NK-92 treated with Interleukin-12 subunit alpha and Interleukin-12 subunit beta, amount 100 ng/mL, for 24 hours (cell line): Measurements from ENCODE around the gene GJA1.
"Not testable (repeated sequence)": the region's sequence is repeated elsewhere in the genome, so short reads cannot be mapped to it uniquely, and the experiment has no call there.

ENCODE experiments used
- DNase-seq: peaks from one replicate; lab custom pipeline; 2025; lab: John Stamatoyannopoulos, UW

The GJA1 gene

GRCh38 chr6:121436960-121437850 lies 1.8 kb downstream of the GJA1 start:
- DNase-seq = no peak

DNA sequence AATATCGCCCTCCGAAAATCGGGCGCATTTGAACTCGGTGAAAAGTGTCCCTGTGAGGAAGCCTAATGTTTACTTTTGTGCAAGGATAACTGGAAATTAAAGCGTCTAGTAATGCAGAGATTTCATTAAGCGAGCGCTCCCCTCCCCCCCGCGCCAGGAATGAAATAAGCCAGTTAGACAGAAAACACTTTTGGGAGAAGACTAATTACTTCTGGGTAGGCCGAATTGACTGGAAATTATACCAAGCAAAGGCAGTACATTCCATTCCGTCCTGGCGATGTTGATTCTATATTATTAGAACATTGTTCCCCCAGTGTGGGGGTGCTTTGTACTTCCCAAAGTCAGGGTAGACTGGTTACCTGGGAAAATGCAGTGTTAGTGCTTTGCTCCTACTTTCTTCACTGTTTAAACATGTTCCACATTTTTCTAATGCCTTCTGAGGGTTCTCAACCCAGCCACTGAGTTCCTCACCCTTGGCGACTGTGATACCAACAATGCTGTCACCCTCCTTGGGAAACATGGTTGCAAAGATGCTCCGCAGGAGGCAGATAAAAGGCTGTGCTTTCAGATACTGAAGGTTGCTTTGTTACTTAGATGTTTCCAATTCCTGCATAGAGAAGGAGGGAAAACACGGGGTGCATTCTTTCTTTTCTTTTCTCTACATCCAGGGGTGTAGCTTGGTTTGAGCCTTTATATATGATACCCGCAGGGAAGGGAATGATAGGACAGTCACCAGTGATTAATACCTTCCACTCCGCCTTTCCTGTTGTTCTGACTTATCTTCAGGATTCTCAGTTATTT lies 2.6 kb downstream of the GJA1 start:
- no peak for DNase-seq

GRCh38 chr6:121438869-121439268 lies 3.4 kb downstream of the GJA1 start:
- DNase-seq = no peak

DNA sequence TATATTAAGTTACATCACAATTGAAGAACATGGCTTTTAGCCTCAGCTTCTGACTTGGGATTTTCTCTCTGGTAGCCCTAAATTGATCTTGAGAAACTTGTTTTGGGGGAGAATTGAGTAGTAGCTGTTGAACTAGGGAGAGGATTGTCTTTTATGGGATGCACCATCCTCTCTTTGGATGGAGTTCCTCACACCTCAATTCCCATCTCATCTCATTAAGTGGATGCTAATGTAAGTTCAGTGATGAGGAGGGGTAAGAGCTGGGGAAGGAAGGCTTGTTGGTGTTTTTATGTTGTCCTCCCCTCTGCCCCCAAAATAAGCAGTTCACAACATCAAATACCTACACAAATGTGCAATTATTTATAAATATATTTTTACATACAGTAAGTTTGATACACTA lies 4.0 kb downstream of the GJA1 start:
- DNase-seq = no peak

- no peak for DNase-seq
Measured at GRCh38 chr6:121439926-121440325, 4.5 kb downstream of the GJA1 start.

- no peak for DNase-seq
Measured at GRCh38 chr6:121441477-121441876, 6.0 kb downstream of the GJA1 start.

DNA sequence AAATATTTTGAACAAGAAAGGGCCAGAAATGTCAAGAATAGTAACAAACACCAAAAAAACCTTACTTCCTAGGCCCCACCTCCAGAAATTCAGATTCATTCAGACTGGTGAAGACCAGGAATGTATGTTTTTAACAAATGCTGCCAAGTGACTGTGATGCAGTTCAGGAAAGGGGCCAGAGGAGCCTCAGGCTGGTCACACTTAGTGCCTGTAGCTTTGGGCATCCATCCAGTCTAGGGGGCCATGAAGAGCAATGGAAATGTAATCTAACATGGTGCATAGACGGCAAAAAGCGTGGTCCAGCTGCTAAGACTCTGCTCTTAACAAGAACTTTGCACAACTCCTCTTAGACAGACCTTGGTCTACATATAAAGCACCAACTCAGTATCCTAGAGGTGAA lies 7.1 kb downstream of the GJA1 start:
- no peak for DNase-seq

DNA sequence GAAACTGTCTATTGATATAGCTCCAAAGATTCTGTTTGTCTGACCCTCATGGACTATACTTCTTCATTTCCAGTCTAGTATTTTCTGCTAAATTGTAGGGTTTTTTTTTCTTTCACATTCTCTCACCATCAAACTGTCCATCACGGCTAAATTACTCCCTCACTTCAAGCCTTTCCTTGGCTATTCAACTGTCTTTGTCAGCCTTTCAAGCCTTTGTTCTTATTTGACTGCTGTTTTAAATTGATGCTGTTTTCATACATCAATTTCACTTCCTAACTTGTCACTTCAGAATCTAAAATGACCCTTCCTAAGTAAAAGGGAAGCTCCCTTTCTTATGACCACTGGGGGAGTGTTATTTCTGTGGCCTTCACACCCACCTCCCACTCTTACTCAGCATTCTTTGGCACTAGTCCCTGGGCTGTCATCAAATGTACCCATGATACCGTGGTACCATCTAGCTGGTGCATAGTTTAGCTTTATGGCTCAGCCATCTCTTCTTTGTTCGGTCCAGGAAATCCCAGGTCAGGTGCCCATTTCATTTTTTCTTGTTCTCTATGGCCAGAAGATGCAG lies 8.6 kb downstream of the GJA1 start:
- no peak for DNase-seq

GRCh38 chr6:121446705-121447104 lies 11.3 kb downstream of the GJA1 start:
- not testable (repeated sequence) for DNase-seq

DNA sequence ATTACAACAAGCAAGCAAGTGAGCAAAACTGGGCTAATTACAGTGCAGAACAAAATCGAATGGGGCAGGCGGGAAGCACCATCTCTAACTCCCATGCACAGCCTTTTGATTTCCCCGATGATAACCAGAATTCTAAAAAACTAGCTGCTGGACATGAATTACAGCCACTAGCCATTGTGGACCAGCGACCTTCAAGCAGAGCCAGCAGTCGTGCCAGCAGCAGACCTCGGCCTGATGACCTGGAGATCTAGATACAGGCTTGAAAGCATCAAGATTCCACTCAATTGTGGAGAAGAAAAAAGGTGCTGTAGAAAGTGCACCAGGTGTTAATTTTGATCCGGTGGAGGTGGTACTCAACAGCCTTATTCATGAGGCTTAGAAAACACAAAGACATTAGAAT lies 12.3 kb downstream of the GJA1 start:
- DNase-seq = not testable (repeated sequence)

- DNase-seq = not testable (repeated sequence)
Measured at GRCh38 chr6:121448528-121448927, 13.1 kb downstream of the GJA1 start.

DNA sequence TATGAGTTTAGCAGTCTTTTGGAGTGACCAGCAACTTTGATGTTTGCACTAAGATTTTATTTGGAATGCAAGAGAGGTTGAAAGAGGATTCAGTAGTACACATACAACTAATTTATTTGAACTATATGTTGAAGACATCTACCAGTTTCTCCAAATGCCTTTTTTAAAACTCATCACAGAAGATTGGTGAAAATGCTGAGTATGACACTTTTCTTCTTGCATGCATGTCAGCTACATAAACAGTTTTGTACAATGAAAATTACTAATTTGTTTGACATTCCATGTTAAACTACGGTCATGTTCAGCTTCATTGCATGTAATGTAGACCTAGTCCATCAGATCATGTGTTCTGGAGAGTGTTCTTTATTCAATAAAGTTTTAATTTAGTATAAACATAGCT lies 13.9 kb downstream of the GJA1 start:
- no peak for DNase-seq

DNA sequence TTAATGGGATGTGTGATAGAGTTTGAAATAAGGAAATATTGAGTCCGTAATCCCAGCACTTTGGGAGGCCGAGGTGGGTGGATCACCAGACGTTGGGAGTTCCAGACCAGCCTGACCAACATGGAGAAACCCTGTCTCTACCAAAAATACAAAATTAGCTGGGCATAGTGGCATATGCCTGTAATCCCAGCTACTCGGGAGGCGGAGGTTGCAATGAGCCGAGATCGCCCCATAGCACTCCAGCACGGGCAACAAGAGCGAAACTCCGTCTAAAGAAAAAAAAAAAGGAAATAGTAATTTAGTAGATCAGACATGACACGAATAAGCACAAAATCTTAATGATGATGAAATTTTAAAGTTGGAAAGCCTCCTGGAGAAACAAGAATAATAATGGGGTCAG lies 14.8 kb downstream of the GJA1 start:
- no peak for DNase-seq

- no peak for DNase-seq
Measured at GRCh38 chr6:121451250-121451649, 15.8 kb downstream of the GJA1 start.

- no peak for DNase-seq
Measured at GRCh38 chr6:121453191-121453590, 17.7 kb downstream of the GJA1 start.

- DNase-seq = no peak
Measured at GRCh38 chr6:121460170-121460569, 24.7 kb downstream of the GJA1 start.

- DNase-seq = no peak
Measured at GRCh38 chr6:121463087-121463486, 27.6 kb downstream of the GJA1 start.

DNA sequence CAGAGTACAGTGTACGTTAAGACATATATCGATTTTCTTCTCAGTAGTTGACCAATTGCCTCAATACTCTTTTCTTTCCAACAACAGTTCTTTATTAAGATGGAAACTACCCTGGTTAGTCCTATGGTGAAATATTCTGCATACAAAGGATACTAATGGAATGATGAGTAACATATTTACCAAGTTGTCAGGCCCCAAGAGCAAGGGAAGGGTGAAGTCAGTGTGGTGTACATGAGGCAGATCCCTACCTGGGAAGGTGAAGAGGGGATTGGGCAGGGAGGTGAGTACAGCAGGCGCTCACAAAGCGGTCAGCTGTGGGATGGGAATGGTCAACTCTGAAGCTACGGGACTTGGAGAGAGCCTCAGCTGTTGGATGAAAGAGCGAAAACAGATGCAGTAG lies 29.7 kb downstream of the GJA1 start:
- no peak for DNase-seq

DNA sequence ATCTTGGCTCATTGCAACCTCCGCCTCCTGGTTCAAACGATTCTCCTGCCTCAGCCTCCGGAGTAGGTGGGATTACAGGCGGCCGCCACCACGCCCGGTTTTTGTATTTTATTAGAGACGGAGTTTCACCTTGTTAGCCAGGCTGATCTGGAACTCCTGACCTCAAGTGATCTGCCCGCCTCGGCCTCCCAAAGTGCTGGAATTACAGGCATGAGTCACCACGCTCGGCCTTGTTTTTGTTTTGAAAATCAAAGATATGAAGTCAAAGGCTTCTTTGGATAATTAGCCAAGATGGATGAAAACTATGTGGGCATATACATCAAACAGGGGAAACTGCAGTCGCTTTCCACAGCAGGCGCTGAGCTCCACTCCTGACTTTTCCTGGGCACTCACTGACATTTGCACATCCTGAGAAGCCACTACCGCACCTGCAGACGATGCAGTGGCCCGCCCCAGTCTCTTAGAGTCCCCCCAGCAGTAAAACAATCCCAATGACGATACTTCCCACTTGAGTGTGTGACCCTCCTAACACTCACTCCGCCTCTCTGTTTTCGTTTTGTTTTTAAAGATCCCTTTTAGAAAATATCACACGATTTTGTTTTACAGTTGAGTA lies 44.1 kb downstream of the GJA1 start:
- DNase-seq = no peak

- DNase-seq = no peak
Measured at GRCh38 chr6:121480099-121480713, 44.8 kb downstream of the GJA1 start.

GRCh38 chr6:121482004-121482693 lies 46.7 kb downstream of the GJA1 start:
- no peak for DNase-seq
